ENCODE data around the gene DPYD. TPM values are rescaled to one million over a fixed set of nuclear protein-coding genes. Genes with fewer than 3 reads are reported as not detected.
"Not testable (repeated sequence)": the region's sequence is repeated elsewhere in the genome, so short reads cannot be mapped to it uniquely, and the experiment has no call there.

DPYD gene
- total RNA-seq, 1 experiment from 2014 or later = 8.1 TPM

DNA sequence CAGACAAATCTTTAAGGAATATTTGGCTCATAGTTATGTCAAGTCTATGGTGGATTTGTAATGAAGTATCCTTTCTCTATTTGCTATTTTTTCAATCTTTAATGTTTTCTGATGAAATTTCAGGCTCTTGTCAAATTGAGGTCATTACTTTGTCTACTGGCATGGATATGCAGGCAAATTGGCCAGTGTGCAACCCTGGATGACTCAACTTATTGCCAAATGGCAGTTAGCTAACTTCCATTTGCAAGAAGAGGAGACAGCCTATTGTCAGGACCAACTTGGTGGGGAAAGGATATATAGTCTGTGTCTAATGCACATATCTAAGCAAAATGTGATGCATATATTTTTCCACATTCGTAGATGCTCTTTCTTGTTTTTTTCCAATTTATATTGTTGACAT, 668.8 kb downstream of the DPYD start:
- H3K9me3 ChIP-seq (replicated peaks) = no peaks in the 10 kb centered on the region
- H3K4me1 ChIP-seq = no peaks in the 10 kb centered on the region
- no peak overlapping the region for H3K27ac ChIP-seq
- no peak overlapping the region for H3K4me3 ChIP-seq
- no peaks in the 10 kb centered on the region for H3K27me3 ChIP-seq
- no peaks in the 10 kb centered on the region for H3K36me3 ChIP-seq
- DNase-seq = no peak

DNA sequence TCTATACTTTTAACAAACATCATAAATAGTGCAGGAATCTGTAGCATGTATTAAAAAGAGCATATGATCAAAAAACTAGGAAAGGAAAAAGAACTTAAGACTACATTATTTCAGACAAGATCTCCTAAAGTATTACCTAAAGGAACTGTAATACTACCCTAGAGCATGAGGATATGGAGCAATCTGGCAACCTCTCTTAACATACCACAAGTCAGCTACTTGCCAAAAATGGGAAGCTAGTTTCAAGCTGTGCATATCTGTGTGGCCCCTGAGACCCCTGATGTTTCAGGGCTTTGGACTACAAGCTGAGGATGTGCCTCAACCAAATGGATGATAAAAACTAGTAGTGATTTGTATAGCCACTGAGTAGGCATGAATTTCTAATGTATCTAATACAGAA, 673.6 kb downstream of the DPYD start:
- no peaks in the 10 kb centered on the region for H3K4me1 ChIP-seq
- H3K9me3 ChIP-seq (replicated peaks) = no peaks in the 10 kb centered on the region
- no peak overlapping the region for H3K27ac ChIP-seq
- H3K4me3 ChIP-seq = no peak overlapping the region
- no peaks in the 10 kb centered on the region for H3K27me3 ChIP-seq
- no peaks in the 10 kb centered on the region for H3K36me3 ChIP-seq
- DNase-seq = no peak

DNA sequence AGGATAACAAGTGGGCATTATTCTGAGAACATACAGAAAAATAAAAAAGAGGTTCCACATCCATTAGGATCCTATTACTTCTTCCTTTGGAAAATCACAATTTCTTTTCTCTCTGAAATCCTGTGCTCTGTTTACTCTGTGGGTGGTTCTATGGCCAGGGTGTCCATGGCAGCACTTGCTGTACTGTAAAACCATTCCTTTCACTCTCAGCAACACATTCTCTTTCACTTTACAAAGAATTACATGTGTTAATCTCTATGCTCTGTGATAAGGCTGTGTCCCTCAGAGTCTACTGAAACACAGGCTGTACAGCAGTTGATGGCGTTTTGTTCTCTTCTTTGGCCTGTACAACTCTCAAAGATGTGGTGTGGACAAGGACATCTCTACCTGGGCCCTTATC, 675.2 kb downstream of the DPYD start:
- Histone ChIP-seq H3K4me1 (no peaks in the 10 kb centered on the region), H3K4me3 (no peak overlapping the region), H3K36me3 (no peaks in the 10 kb centered on the region), H3K9me3 (replicated peaks) (no peaks in the 10 kb centered on the region), H3K27ac (no peak overlapping the region), H3K27me3 (no peaks in the 10 kb centered on the region)
- DNase-seq = no peak

DNA sequence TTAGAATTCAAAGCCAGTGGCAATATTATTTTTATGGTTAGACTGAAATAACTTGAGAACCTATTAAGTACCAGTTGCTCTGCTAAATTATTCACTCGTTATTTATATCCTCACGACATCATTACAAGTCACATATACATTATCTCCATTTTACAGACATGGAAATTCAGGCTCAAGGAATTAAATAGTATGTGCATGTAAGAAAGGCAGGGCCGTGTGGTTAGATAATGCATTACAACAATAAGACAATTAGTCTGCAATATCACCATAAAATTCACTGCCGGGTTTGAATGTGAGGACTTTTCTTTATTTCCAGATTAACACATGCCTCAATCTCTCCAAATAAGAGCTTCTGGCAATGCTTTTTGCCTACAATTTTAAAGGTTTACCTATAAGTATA, 675.8 kb downstream of the DPYD start:
- Histone ChIP-seq H3K9me3 (replicated peaks) (no peaks in the 10 kb centered on the region), H3K4me3 (no peak overlapping the region), H3K36me3 (no peaks in the 10 kb centered on the region), H3K27me3 (no peaks in the 10 kb centered on the region), H3K27ac (no peak overlapping the region), H3K4me1 (no peaks in the 10 kb centered on the region)
- no peak for DNase-seq

DNA sequence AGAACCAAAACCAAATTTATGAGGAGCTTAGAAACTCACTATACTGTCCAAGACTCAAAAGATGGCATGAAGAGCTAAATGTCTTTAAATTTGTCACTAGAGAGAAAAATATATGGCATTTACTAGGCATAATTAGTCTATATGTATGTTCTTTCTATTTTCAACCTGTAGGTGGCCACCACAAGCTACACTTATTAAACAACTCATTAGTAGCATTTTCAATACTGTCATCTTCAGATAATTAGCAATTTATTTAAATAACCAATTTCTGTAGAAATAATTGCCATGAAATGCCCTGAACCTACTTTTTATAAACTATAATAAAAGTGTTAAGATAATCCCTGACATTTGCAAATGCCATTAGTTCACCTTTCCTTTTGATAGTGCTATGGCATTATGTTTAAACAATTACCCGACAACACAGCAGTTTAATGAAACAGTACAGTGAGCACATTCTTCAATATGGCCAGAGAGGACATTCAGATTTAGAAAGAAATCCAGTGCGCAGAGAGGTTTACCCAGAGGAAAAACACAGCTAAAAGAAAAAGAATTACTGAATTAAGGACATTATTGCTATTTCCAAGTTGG, 676.8 kb downstream of the DPYD start:
- Histone ChIP-seq H3K36me3 (no peaks in the 10 kb centered on the region), H3K4me3 (no peak overlapping the region), H3K27ac (no peak overlapping the region), H3K27me3 (no peaks in the 10 kb centered on the region), H3K4me1 (no peaks in the 10 kb centered on the region), H3K9me3 (replicated peaks) (no peaks in the 10 kb centered on the region)
- DNase-seq = peak in 1 of 2 experiments; percentile 30

DNA sequence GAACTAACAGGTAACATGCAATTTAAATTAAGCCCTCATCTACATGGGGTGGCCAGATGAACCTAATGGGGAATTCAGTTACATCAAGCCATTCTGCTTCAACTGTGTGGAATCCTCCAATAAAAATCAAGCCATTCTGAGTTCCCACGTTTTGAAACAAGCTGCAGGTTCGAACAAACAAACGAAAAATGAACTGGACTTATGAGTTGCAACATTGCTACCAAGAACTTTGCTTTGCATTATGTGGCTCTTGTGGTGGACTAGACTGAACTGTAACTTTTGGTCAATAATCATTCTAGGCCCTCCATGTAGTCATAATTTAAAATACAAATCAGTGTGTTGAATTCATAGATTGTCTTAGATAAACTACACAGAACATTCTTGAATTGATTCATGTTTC, 682.0 kb downstream of the DPYD start:
- Histone ChIP-seq H3K36me3 (no peaks in the 10 kb centered on the region), H3K4me1 (no peaks in the 10 kb centered on the region), H3K4me3 (no peak overlapping the region), H3K27me3 (no peaks in the 10 kb centered on the region), H3K27ac (no peak overlapping the region), H3K9me3 (replicated peaks) (no peaks in the 10 kb centered on the region)
- DNase-seq = no peak

DNA sequence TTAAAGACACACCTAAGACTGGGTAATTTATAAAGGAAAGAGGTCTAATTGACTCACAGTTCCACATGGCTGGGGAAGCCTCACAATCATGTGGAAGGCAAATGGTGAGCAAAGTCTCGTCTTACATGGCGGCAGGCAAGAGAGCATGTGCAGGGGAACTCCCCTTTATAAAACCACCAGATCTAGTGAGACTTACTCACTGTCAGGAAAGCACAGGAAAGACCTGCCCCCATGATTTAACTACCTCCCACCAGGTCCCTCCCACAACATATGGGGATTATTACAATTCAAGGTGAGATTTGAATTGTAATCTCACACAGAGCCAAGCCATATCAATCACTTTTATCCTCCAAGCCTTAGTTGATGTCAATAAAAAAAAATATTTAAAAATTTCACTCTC, 689.5 kb downstream of the DPYD start:
- DNase-seq; H3K27ac ChIP-seq; H3K4me1 ChIP-seq; H3K4me3 ChIP-seq; H3K36me3 ChIP-seq; H3K9me3 ChIP-seq (replicated peaks); H3K27me3 ChIP-seq: not testable (repeated sequence)

DNA sequence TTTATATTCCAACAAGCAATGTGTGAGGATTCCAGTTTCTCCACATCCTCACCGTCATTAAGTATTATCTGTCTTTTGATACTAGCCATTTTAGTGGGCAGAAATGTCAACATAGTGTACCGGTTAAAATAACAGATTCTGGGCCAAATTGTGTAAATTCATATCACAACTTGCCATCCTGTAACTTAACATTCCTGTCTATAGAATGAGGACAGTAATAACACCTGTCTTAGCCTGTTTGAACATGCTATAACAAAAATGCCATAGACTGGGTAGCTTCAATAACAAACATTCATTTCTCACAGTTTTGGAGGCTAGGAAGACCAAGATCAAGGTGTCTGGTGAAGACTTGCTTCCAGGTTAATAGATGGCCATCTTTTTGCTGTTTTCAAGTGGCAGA, 708.2 kb downstream of the DPYD start:
- Histone ChIP-seq H3K4me1 (no peaks in the 10 kb centered on the region), H3K9me3 (replicated peaks) (no peaks in the 10 kb centered on the region), H3K27me3 (no peaks in the 10 kb centered on the region), H3K4me3 (no peak overlapping the region), H3K27ac (no peak overlapping the region), H3K36me3 (no peaks in the 10 kb centered on the region)
- no peak for DNase-seq

DNA sequence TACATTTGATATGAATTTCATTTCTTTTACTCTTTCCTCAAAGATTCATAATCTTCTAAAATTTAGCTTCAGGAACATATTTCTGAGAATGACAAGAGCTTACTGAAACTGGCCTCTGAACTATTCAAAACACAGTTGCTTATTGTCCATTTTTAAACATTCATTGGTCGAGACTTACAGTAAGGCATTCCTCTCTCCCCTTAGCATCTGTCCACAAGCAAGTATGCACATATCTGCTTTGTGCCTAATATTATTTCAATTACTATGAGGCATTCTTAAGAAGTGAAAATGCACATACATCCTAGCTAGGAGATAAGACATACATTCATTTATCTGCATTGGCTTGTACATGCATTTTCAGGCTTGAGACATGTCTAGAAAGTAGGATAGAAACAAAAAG, 710.5 kb downstream of the DPYD start:
- no peak for DNase-seq
- Histone ChIP-seq H3K27me3 (no peaks in the 10 kb centered on the region), H3K4me3 (no peak overlapping the region), H3K36me3 (no peaks in the 10 kb centered on the region), H3K4me1 (no peaks in the 10 kb centered on the region), H3K27ac (no peak overlapping the region), H3K9me3 (replicated peaks) (no peaks in the 10 kb centered on the region)

DNA sequence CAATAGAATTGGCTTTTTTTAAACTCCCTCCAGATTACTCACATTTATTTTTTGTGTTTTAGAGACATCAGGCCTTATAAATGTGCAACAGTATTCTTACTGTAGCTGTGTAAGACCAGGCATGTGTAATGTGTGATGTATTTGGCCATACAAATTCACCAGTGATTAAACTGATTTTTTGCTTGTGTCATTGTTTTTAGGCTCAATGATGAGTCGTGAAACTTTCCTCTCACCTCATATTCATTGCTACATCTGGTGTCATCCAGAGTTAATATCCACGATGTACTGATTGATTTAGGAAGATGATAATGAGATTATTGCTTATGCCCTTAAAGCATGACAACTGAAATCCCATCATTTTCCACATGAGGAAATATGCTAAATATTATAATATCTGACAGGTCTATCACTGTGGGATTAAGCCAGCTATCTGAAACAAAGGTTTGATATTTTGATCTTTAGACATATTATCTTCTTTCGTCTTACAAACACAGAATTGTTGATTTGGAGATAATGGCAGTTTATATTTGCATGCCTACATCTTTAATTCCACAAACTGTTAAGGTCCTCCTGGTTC, 711.4 kb downstream of the DPYD start:
- Histone ChIP-seq H3K27me3 (no peaks in the 10 kb centered on the region), H3K27ac (no peak overlapping the region), H3K9me3 (replicated peaks) (no peaks in the 10 kb centered on the region), H3K36me3 (no peaks in the 10 kb centered on the region), H3K4me3 (no peak overlapping the region), H3K4me1 (no peaks in the 10 kb centered on the region)
- no peak for DNase-seq

DNA sequence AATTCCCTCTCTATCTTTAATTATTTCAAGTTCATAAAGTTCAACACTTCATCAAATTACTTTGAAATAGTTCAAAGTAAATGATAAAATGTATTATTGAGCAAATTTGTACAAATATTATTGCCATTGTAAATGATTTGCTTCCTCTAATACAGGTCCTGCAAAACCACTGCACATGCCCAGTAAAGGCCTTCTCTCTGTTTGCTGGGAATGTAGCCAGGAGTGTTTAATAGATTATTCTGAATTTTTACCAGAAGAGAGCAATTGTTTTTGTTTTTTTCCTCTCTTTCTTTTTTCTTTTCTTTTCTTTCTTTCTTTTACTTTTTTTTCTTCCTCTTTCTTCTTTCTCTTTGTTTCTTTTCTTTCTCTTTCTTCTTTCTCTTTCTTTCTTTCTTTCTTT, 713.0 kb downstream of the DPYD start:
- H3K9me3 ChIP-seq (replicated peaks) = no peaks in the 10 kb centered on the region
- no peaks in the 10 kb centered on the region for H3K27me3 ChIP-seq
- H3K4me3 ChIP-seq = no peak overlapping the region
- no peak overlapping the region for H3K27ac ChIP-seq
- H3K4me1 ChIP-seq = no peaks in the 10 kb centered on the region
- no peaks in the 10 kb centered on the region for H3K36me3 ChIP-seq
- no peak for DNase-seq

DNA sequence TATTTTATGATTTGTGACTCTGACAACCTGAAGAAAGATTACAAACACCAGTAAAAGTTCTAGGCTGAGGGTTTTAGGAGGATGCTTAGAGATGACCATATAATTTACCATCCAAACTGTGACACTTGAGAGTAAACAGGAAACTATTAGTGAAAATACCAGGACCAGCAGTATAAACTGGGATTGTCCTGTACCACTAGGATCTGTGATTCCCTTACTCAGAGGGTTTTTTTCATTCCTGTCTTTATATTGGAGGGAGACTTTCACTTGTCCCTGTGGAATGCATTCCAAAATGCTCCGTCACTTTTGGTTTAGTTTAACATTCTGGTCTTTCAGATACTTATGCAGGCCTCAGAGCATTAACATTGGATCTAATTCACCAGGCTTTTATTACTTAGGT, 716.4 kb downstream of the DPYD start:
- H3K36me3 ChIP-seq = no peaks in the 10 kb centered on the region
- no peak overlapping the region for H3K4me3 ChIP-seq
- H3K4me1 ChIP-seq = no peaks in the 10 kb centered on the region
- no peaks in the 10 kb centered on the region for H3K27me3 ChIP-seq
- no peak overlapping the region for H3K27ac ChIP-seq
- H3K9me3 ChIP-seq (replicated peaks) = no peaks in the 10 kb centered on the region
- DNase-seq = no peak

DNA sequence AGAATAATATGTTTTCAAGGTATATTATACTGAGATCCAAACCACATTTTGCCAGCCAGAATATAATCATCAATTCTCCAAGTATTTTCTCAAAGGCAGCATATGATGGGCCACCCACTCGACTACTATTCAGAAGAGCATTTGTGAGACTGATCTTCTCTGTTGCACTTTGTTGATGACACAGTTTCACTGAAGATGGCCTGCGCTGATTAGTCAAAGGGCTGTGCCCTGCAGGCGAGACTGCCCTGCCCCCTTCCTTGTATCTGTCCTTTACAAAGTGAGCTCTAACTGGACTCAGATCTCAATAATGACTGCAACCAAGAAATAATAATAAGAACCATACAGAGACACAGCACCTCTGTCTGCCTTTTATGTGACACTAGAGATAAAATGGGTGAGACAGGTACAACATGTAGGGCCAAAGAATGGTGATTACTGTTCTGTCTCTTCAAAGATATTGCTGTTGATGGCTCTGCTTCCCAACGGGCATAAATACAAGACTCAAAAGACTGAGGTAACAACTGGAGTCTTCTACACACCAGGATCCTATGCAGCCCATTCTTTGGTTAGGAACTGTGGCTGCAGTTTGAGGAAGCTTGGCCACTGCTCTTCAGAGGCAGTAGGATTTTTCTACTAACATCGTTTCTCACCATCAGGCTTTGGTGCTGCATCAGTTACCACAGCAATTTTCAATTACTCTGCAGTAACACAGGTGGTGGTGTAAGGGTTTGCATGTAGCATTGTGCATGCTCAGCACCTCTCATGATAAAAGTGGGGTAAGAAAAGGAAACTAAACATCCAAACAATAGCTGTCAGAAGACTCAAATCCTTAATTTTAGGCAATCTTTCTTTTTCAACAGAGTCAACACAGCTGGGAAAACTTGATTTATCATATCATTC, 718.1 kb downstream of the DPYD start:
- Histone ChIP-seq H3K4me1 (no peaks in the 10 kb centered on the region), H3K27ac (no peak overlapping the region), H3K4me3 (no peak overlapping the region), H3K27me3 (no peaks in the 10 kb centered on the region), H3K36me3 (no peaks in the 10 kb centered on the region), H3K9me3 (replicated peaks) (no peaks in the 10 kb centered on the region)
- DNase-seq = no peak

DNA sequence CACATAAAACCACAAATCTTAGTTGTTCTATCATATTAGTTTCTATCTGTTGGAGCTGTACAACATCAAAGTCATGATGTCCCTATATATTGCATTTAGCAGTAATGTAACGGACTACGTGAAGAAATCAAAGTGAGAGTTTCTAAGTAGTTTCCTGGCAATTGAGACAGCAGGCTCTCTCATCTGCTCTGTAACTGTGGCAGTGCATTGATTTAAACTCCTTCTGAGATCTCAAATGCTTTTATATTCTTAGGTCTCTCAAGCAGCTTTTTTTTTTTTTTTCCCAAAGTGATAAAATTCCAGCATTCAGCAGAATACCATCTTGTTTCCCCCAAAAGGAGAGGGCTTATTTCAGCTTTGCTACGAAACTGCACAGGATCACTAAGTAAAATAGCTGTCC, 719.2 kb downstream of the DPYD start:
- H3K9me3 ChIP-seq (replicated peaks) = no peaks in the 10 kb centered on the region
- no peak for DNase-seq
- H3K27me3 ChIP-seq = no peaks in the 10 kb centered on the region
- no peaks in the 10 kb centered on the region for H3K36me3 ChIP-seq
- no peak overlapping the region for H3K27ac ChIP-seq
- no peaks in the 10 kb centered on the region for H3K4me1 ChIP-seq
- H3K4me3 ChIP-seq = no peak overlapping the region

DNA sequence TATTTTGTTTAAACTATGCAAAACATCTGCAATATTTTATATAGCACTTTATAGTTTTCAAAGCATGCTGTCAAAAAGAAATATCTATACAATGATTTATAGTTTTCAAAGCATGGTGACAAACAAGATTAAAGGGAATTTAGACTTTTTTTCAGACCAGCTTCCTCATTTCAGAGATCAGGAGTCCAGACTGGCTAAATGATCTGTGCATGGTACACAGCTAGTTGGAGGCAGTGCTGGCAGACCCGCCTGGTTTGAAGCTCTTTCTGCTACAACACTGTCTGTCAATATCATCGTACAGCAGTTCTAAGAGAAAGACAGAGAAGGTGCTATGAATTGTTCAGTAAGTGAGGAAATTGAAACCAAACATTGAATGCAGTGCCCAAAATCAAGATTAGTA, 720.2 kb downstream of the DPYD start:
- H3K9me3 ChIP-seq (replicated peaks) = no peaks in the 10 kb centered on the region
- no peaks in the 10 kb centered on the region for H3K4me1 ChIP-seq
- H3K36me3 ChIP-seq = no peaks in the 10 kb centered on the region
- no peak overlapping the region for H3K27ac ChIP-seq
- no peaks in the 10 kb centered on the region for H3K27me3 ChIP-seq
- no peak for DNase-seq
- H3K4me3 ChIP-seq = no peak overlapping the region

Measured in SJCRH30 (cell line).